ENCODE measurements around the gene NKX6-2. TPM values are rescaled to one million over a fixed set of nuclear protein-coding genes. Genes with fewer than 3 reads are reported as not detected.

NKX6-2 gene
- total RNA-seq, 2 experiments from 2014 or later: not detected

- DNase-seq (no peak), ATAC-seq (ENCODE audit: low read depth) (no peak)
- H3K27ac Mint-ChIP-seq: no peak overlapping the region
- no peaks in the 10 kb centered on the region for H3K9me3 Mint-ChIP-seq
- H3K36me3 Mint-ChIP-seq: no peaks in the 10 kb centered on the region
- no peak overlapping the region for H3K4me3 Mint-ChIP-seq
- H3K27me3 Mint-ChIP-seq: no peaks in the 10 kb centered on the region
- no peaks in the 10 kb centered on the region for H3K4me1 Mint-ChIP-seq
- POLR2A ChIA-PET: no interaction called here
These were observed 22.7 kb upstream of the NKX6-2 start for GRCh38 chr10:132808383-132809231.

DNA sequence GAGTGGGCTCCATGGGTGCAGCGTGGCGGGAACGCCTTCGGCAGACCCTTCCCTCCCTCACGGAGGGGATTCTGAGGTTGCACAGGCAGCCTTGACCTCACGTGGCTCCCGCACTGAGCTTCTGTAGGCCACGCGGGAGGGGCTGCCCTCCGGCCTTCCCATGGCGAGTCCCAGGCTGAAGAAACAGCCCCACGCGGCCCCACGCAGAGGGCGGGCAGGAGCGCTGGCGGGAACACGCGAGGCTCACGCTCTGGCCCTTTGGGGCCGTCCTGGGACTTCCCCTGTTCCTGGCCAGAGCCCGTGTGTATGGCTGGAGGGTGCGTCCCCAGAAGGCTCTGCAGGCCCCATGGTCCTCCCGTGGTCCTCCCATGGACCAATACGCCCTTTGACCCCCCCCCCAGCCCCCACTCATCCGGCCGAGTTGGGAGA lies 21.7 kb upstream of the NKX6-2 start:
- ATAC-seq (ENCODE audit: low read depth) (no peak), DNase-seq (peak; percentile 15)
- POLR2A ChIA-PET: no interaction called here
- H3K27ac Mint-ChIP-seq: no peak overlapping the region
- no peaks in the 10 kb centered on the region for H3K36me3 Mint-ChIP-seq
- H3K9me3 Mint-ChIP-seq: no peaks in the 10 kb centered on the region
- H3K27me3 Mint-ChIP-seq: no peaks in the 10 kb centered on the region
- H3K4me1 Mint-ChIP-seq: no peaks in the 10 kb centered on the region
- H3K4me3 Mint-ChIP-seq: no peak overlapping the region

- Mint-ChIP-seq H3K36me3 (no peaks in the 10 kb centered on the region), H3K4me1 (no peaks in the 10 kb centered on the region), H3K27ac (no peak overlapping the region)
These were observed 20.6 kb upstream of the NKX6-2 start for GRCh38 chr10:132806561-132807003.

GRCh38 chr10:132806110-132806509 lies 20.2 kb upstream of the NKX6-2 start:
- no peaks in the 10 kb centered on the region for H3K27me3 Mint-ChIP-seq
- no peaks in the 10 kb centered on the region for H3K4me1 Mint-ChIP-seq
- no peaks in the 10 kb centered on the region for H3K9me3 Mint-ChIP-seq
- H3K27ac Mint-ChIP-seq: no peak overlapping the region
- no peaks in the 10 kb centered on the region for H3K36me3 Mint-ChIP-seq
- POLR2A ChIA-PET: no interaction called here
- H3K4me3 Mint-ChIP-seq: no peak overlapping the region
- DNase-seq (no peak), ATAC-seq (ENCODE audit: low read depth) (no peak)

More at GRCh38 chr10:132806561-132807003, 20.6 kb upstream of the NKX6-2 start:
- no peak for ATAC-seq (ENCODE audit: low read depth)
- Mint-ChIP-seq H3K9me3 (no peaks in the 10 kb centered on the region), H3K27me3 (no peaks in the 10 kb centered on the region), H3K4me3 (no peak overlapping the region)
- DNase-seq: peak; percentile 15
- POLR2A ChIA-PET: no interaction called here

DNA sequence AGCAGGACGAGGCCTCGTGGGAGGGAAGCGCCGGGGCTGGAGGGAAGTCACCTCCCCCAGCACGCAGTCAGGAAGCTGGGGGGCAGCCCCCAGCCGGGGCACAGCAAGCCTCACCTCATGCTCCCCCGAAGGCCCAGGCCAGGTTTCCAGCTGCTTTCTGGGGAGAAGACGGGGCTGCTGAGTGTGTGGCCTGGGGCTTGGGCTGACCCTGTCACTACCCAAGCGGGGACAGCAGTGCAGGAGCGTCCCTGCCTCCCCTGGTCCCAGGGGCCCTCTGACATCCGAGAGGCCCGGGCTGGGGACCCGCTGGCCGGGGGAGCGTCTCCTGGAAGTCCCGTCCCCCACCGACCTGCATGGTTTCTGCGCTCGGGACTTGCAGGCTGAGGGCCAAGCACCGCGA lies 19.7 kb upstream of the NKX6-2 start:
- ATAC-seq (ENCODE audit: low read depth) (no peak), DNase-seq (no peak)
- H3K36me3 Mint-ChIP-seq: no peaks in the 10 kb centered on the region
- H3K4me1 Mint-ChIP-seq: no peaks in the 10 kb centered on the region
- H3K27ac Mint-ChIP-seq: no peak overlapping the region
- no peaks in the 10 kb centered on the region for H3K27me3 Mint-ChIP-seq
- POLR2A ChIA-PET: no interaction called here
- H3K4me3 Mint-ChIP-seq: no peak overlapping the region
- H3K9me3 Mint-ChIP-seq: no peaks in the 10 kb centered on the region

GRCh38 chr10:132804785-132805426 lies 19.0 kb upstream of the NKX6-2 start:
- Mint-ChIP-seq H3K36me3 (no peaks in the 10 kb centered on the region), H3K9me3 (no peaks in the 10 kb centered on the region), H3K27ac (no peak overlapping the region), H3K27me3 (no peaks in the 10 kb centered on the region), H3K4me3 (no peak overlapping the region), H3K4me1 (no peaks in the 10 kb centered on the region)
- DNase-seq (no peak), ATAC-seq (ENCODE audit: low read depth) (no peak)
- POLR2A ChIA-PET: no interaction called here

GRCh38 chr10:132804287-132804686 lies 18.3 kb upstream of the NKX6-2 start:
- no peak for DNase-seq
- POLR2A ChIA-PET: no interaction called here
- no peaks in the 10 kb centered on the region for H3K4me1 Mint-ChIP-seq
- no peak for ATAC-seq (ENCODE audit: low read depth)
- H3K36me3 Mint-ChIP-seq: no peaks in the 10 kb centered on the region
- no peak overlapping the region for H3K4me3 Mint-ChIP-seq
- no peaks in the 10 kb centered on the region for H3K27me3 Mint-ChIP-seq
- H3K27ac Mint-ChIP-seq: no peak overlapping the region
- H3K9me3 Mint-ChIP-seq: no peaks in the 10 kb centered on the region

DNA sequence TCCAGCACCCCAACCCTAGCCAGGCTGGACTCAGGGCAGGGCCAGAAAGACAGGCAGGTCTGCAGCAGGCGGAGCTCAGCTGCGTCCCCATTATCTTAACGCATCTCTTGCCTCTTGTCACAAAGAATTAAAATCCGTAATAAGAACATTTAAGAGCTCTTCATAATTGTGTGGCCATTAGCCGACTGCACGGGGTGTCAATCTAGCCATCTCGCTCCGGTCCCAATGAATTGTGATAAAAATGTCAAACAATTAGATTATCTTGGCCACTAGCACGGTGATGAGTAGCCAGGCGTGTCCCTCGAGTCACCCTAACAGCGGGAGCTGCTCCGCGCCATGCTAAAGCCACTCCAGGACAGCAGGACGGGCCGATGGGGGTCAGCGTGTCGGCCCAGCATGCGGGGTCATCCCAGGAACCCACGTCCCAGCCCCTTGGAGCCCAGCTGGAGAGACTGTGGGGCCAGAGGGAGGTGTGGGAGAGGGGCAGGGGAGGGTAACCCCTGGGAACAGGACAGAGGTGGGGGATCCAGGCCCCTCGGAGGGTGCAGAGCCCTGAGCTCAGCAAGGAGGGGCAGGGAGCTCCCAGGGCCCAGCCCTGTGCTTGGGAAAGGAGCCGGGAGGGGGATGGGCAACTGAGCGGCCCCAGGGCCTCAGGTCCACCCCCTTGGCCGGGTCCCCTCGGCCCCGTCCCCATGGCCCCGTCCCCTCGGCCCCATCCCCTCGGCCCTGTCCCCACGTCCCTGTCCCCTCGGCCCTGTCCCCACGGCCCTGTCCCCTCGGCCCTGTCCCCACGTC lies 17.7 kb upstream of the NKX6-2 start:
- POLR2A ChIA-PET: no interaction called here
- H3K9me3 Mint-ChIP-seq: no peaks in the 10 kb centered on the region
- H3K4me3 Mint-ChIP-seq: no peak overlapping the region
- H3K36me3 Mint-ChIP-seq: no peaks in the 10 kb centered on the region
- H3K27me3 Mint-ChIP-seq: no peaks in the 10 kb centered on the region
- no peak for ATAC-seq (ENCODE audit: low read depth)
- no peaks in the 10 kb centered on the region for H3K4me1 Mint-ChIP-seq
- no peak for DNase-seq
- no peak overlapping the region for H3K27ac Mint-ChIP-seq

GRCh38 chr10:132802694-132803320 lies 16.9 kb upstream of the NKX6-2 start:
- Mint-ChIP-seq H3K4me3 (no peak overlapping the region), H3K4me1 (no peaks in the 10 kb centered on the region), H3K9me3 (no peaks in the 10 kb centered on the region), H3K36me3 (no peaks in the 10 kb centered on the region), H3K27ac (no peak overlapping the region), H3K27me3 (no peaks in the 10 kb centered on the region)
- POLR2A ChIA-PET: no interaction called here
- DNase-seq (no peak), ATAC-seq (ENCODE audit: low read depth) (no peak)

DNA sequence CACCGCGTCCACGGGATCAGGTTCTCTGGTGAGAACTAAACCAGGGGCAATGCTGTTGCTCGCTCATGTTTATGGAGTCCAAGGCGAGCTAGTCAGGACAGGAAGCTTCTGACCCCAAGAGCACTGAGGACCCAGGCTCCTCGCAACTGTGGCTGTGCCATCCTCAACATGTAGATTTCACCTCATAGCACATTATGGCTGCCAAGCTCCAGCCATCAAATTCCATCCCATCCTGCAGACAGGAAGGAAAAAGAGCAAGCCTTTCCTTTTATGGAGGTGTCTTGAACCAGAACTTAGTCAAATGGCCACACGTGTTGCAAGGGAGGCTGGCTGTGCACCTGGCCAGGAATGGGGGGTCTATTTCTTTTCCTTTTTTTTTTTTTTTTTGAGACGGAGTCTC lies 16.1 kb upstream of the NKX6-2 start:
- H3K4me1 Mint-ChIP-seq: no peaks in the 10 kb centered on the region
- no peak for DNase-seq
- H3K9me3 Mint-ChIP-seq: no peaks in the 10 kb centered on the region
- no peaks in the 10 kb centered on the region for H3K36me3 Mint-ChIP-seq
- no peak overlapping the region for H3K27ac Mint-ChIP-seq
- POLR2A ChIA-PET: no interaction called here
- no peak for ATAC-seq (ENCODE audit: low read depth)
- no peak overlapping the region for H3K4me3 Mint-ChIP-seq
- no peaks in the 10 kb centered on the region for H3K27me3 Mint-ChIP-seq

DNA sequence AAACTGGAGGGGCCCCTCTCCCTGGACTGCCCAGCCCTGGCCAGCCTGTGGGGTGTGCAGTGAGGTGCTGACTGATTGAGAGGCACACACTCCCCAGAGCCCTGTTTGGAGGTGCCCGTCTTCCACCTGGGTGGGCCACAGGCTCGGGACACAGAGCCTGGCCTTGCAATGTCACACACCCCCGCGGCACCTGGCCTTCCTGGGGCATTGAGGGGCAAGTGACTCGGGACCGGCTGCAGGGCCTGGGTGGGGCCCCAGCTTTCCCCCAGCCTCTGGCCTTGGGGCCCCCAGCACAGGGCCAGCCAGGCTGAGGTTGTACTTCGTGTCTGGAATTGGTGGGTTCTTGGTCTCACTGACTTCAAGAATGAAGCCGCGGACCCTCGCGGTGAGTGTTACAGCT lies 13.9 kb upstream of the NKX6-2 start:
- DNase-seq (no peak), ATAC-seq (ENCODE audit: low read depth) (no peak)
- H3K4me3 Mint-ChIP-seq: no peak overlapping the region
- H3K27me3 Mint-ChIP-seq: no peaks in the 10 kb centered on the region
- no peak overlapping the region for H3K27ac Mint-ChIP-seq
- no peaks in the 10 kb centered on the region for H3K36me3 Mint-ChIP-seq
- no peaks in the 10 kb centered on the region for H3K4me1 Mint-ChIP-seq
- POLR2A ChIA-PET: no interaction called here
- H3K9me3 Mint-ChIP-seq: no peaks in the 10 kb centered on the region

GRCh38 chr10:132798876-132799275 lies 12.9 kb upstream of the NKX6-2 start:
- no peaks in the 10 kb centered on the region for H3K36me3 Mint-ChIP-seq
- no peaks in the 10 kb centered on the region for H3K4me1 Mint-ChIP-seq
- H3K27ac Mint-ChIP-seq: no peak overlapping the region
- ATAC-seq (ENCODE audit: low read depth) (no peak), DNase-seq (no peak)
- no peaks in the 10 kb centered on the region for H3K9me3 Mint-ChIP-seq
- POLR2A ChIA-PET: no interaction called here
- H3K27me3 Mint-ChIP-seq: no peaks in the 10 kb centered on the region
- no peak overlapping the region for H3K4me3 Mint-ChIP-seq

GRCh38 chr10:132798403-132798802 lies 12.5 kb upstream of the NKX6-2 start:
- no peak overlapping the region for H3K4me3 Mint-ChIP-seq
- H3K27ac Mint-ChIP-seq: no peak overlapping the region
- no peaks in the 10 kb centered on the region for H3K27me3 Mint-ChIP-seq
- ATAC-seq (ENCODE audit: low read depth) (no peak), DNase-seq (no peak)
- H3K4me1 Mint-ChIP-seq: no peaks in the 10 kb centered on the region
- no peaks in the 10 kb centered on the region for H3K9me3 Mint-ChIP-seq
- H3K36me3 Mint-ChIP-seq: no peaks in the 10 kb centered on the region
- POLR2A ChIA-PET: no interaction called here
